Small intestine (tissue), 7 donors: ENCODE measurements around the gene MUC5B. TPM values are rescaled to one million over a fixed set of nuclear protein-coding genes. Genes with fewer than 3 reads are reported as not detected.
A peak's percentile ranks its signal among the peaks of the same experiment; 100 is the strongest.
"Not testable (repeated sequence)": the region's sequence is repeated elsewhere in the genome, so short reads cannot be mapped to it uniquely, and the experiment has no call there.

Experiments used
- DNase-seq, 2 donors: peaks; one replicate each; pipeline versions ENCODE4 v3.0.0 to v3.0.0-alpha.2; 2013
- FAIRE-seq: peaks from 2 replicates; lab custom pipeline; 2012; peaks lifted over from hg19 to GRCh38; lab: Jason Lieb, UNC
- H3K27ac ChIP-seq, 3 donors: one replicate each; pipeline ENCODE4 v1.5.1; 2013; ENCODE audit warnings: low read length in 2 of 3, mild to moderate bottlenecking in 2 of 3, control low read depth in 1 of 3, inconsistent platforms in 1 of 3, low read depth in 1 of 3, moderate library complexity in 1 of 3
- H3K27me3 ChIP-seq, 3 donors: one replicate each; pipeline ENCODE4 v1.6.1; 2013; ENCODE audit warnings: low read length in 3 of 3, inconsistent platforms in 1 of 3; ENCODE audit not compliant: control insufficient read depth in 3 of 3, insufficient read depth in 3 of 3
- H3K36me3 ChIP-seq, 3 donors: one replicate each; pipeline ENCODE4 v1.6.1; 2013; ENCODE audit warnings: low read length in 3 of 3, inconsistent platforms in 1 of 3, low read depth in 1 of 3, mild to moderate bottlenecking in 1 of 3, moderate library complexity in 1 of 3; ENCODE audit not compliant: control insufficient read depth in 3 of 3, insufficient read depth in 2 of 3
- H3K4me1 ChIP-seq, 3 donors: one replicate each; pipeline ENCODE4 v1.6.1; 2013; ENCODE audit warnings: low read length in 2 of 3, inconsistent platforms in 1 of 3, low read depth in 1 of 3, mild to moderate bottlenecking in 1 of 3, moderate library complexity in 1 of 3; ENCODE audit not compliant: control insufficient read depth in 3 of 3, insufficient read depth in 2 of 3
- H3K4me3 ChIP-seq, 3 donors: one replicate each; pipeline ENCODE4 v1.5.1; 2013; ENCODE audit warnings: low read length in 3 of 3, control low read depth in 1 of 3, inconsistent platforms in 1 of 3, low read depth in 1 of 3, mild to moderate bottlenecking in 1 of 3, moderate library complexity in 1 of 3
- H3K9me3 ChIP-seq, 2 donors: one replicate each; pipeline ENCODE4 v1.6.1; 2013; ENCODE audit warnings: low read depth in 1 of 2, low read length in 1 of 2; ENCODE audit not compliant: control insufficient read depth in 2 of 2, insufficient read depth in 1 of 2
- WGBS, 3 donors: extraction: QIAGEN DNeasy Blood & Tissue Kit; methylation state at CpG; one replicate each; pipeline ENCODE4 v1.1.7; 2013; 5-methylcytosine and 5-hydroxymethylcytosine counted together
- polyA plus RNA-seq, 4 donors: library from polyadenylated mRNA; stranded (reverse) in 3 of 4; unstranded in 1 of 4; fragments of 200-250 nt in 3 of 4; fragments of 120-200 nt in 1 of 4; gene quantifications; one replicate each; pipeline versions ENCODE4 v1.2.1 to v1.2.3, GENCODE V29; 2013
- donor health status: healthy with polysubstance abuse.
- donor health status: control.
- donor health status: control.
- donor health status: Bipolar disorder and iron deficiency.
- donor health status: healthy.

The MUC5B gene
- polyA plus RNA-seq, 4 donors: 0.04 to 2.4 TPM; not detected in 2

DNA sequence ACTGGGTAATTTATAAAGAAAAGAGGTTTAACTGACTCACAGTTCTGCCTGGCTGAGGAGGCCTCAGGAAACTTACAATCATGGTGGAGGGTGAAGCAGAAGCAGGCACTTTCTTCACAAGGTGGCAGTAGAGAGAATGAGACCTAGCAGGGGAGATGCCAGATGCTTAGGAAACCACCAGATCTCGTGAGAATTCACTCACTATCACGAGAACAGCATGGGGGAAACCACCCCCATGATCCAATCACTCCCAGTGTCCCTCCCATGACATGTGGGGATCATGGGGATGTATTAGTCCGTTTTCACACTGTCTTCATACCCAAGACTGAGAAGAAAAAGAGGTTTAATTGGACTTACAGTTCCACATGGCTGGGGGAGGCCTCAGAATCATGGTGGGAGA is 41.6 kb downstream of the MUC5B start:
- H3K4me3 ChIP-seq, FAIRE-seq, H3K27ac ChIP-seq, H3K36me3 ChIP-seq, H3K27me3 ChIP-seq: not testable (repeated sequence)
- 21 to 33% (median 27%) methylated on average over 3 of the region's 3 CpGs for WGBS, 3 donors
- peak; percentile 51 to 71 for DNase-seq
- Histone ChIP-seq H3K4me1 (peaks cover 0 to 14% (median 6%) of the 10 kb centered on the region in 3 donors), H3K9me3 (peaks cover 0 to 14% of the 10 kb centered on the region in 2 donors)

DNA sequence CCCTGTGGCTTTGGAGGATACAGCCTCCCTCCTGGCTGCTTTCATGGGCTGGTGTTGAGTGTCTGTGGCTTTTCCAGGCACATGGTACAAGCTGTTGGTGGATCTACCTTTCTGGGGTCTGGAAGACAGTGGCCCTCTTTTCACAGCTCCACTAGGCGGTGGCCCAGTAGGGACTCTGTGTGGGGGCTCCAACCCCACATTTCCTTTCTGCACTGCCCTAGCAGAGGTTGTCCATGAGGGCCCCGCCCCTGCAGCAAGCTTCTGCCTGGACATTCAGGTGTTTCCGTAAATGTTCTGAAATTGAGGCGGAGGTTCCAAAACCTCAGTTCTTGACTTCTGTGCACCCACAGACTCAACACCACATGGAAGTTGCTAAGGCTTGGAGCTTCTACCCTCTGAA is 42.6 kb downstream of the MUC5B start:
- H3K9me3 ChIP-seq: peaks cover 0 to 16% of the 10 kb centered on the region in 2 donors
- DNase-seq, H3K27ac ChIP-seq, H3K36me3 ChIP-seq, H3K27me3 ChIP-seq, FAIRE-seq, H3K4me3 ChIP-seq: not testable (repeated sequence)
- 94 to 95% (median 94%) methylated on average over 4 of the region's 4 CpGs for WGBS, 3 donors
- H3K4me1 ChIP-seq: peaks cover 0 to 14% (median 6%) of the 10 kb centered on the region in 3 donors

DNA sequence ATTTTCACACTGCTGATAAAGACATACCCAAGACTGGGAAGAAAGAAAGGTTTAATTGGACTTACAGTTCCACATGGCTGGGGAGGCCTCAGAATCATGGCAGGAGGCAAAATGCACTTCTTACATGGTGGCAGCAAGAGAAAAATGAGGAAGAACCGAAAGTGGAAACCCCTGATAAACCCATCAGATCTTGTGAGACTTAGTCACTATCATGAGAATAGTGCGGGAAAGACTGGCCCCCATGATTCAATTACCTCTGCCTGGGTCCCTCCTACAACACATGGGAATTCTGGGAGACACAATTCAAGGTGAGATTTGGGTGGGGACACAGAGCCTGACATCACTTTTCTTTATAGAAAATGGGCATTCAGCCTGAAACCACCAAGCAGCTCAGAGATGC is 44.1 kb downstream of the MUC5B start:
- H3K4me3 ChIP-seq, DNase-seq, FAIRE-seq, H3K36me3 ChIP-seq, H3K27me3 ChIP-seq, H3K27ac ChIP-seq: not testable (repeated sequence)
- WGBS, 3 donors: 77 to 86% (median 81%) methylated on average over 2 of the region's 2 CpGs
- peaks cover 0 to 17% (median 4%) of the 10 kb centered on the region in 3 donors for H3K4me1 ChIP-seq
- peaks cover 0 to 16% of the 10 kb centered on the region in 2 donors for H3K9me3 ChIP-seq

DNA sequence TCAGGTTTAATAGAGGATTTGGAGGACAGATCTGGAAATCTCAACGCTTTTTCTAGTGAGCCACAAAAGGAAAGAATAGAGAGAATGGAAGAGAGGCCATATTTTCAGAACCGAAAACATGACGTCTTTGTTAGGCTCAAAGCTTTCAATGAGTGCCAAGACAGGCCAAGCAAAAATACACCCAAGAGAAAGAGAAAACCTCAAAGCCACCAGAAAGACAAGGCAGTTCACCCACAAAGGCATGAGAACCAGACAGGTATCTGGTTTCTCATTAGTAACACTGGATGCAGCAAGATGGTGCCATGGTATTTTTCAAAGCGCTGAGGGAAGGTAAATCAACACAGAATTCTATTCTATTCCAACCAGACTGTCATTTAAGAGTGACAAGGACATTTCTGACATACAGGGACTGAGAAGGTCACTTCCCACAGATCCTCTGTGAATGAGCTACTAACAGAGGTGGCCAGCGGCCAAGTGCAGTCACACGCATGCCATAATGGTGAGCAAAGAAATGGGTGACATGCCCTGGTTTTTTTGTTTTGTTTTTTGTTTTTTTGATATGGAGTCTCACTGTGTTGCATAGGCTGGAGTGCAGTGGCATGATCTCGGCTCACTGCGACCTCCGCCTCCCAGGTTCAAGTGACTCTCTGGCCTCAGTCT is 44.7 kb downstream of the MUC5B start:
- 91 to 95% (median 93%) methylated on average over 9 of the region's 9 CpGs for WGBS, 3 donors
- H3K4me1 ChIP-seq: peaks cover 0 to 13% (median 0%) of the 10 kb centered on the region in 3 donors
- no peak for DNase-seq
- no peak for FAIRE-seq
- H3K9me3 ChIP-seq: peaks cover 0 to 16% of the 10 kb centered on the region in 2 donors
- H3K27ac ChIP-seq: no peak overlapping the region
- peaks cover 0 to 9% (median 0%) of the 10 kb centered on the region in 3 donors for H3K36me3 ChIP-seq
- H3K27me3 ChIP-seq: no peaks in the 10 kb centered on the region
- H3K4me3 ChIP-seq: no peak overlapping the region

DNA sequence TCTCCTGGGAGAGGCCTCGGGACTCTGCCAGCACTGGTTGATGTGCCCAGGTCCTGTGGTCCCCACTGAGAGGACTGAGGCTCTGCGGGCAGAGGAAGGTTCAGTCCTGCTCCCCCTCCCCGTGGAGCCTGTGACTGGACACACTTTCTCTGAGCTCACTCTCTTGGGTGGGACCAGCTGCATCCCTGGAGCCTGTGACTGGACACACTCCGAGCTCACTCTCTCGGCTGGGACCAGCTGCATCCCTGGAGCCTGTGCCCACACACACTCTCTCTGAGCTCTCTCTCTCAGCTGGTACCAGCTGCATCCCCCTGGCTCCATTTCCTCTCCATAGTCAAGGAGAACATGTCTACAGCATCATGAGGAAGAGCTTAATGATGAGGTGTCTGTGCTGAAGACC is 47.1 kb downstream of the MUC5B start:
- Histone ChIP-seq H3K4me1 (peaks cover 0 to 6% (median 0%) of the 10 kb centered on the region in 3 donors), H3K4me3 (no peak overlapping the region), H3K36me3 (peaks cover 0 to 26% (median 0%) of the 10 kb centered on the region in 3 donors), H3K27me3 (no peaks in the 10 kb centered on the region), H3K9me3 (peaks cover 0 to 15% of the 10 kb centered on the region in 2 donors), H3K27ac (no peak overlapping the region)
- WGBS, 3 donors: 78 to 86% (median 83%) methylated on average over 5 of the region's 5 CpGs
- FAIRE-seq (no peak), DNase-seq (no peak)

DNA sequence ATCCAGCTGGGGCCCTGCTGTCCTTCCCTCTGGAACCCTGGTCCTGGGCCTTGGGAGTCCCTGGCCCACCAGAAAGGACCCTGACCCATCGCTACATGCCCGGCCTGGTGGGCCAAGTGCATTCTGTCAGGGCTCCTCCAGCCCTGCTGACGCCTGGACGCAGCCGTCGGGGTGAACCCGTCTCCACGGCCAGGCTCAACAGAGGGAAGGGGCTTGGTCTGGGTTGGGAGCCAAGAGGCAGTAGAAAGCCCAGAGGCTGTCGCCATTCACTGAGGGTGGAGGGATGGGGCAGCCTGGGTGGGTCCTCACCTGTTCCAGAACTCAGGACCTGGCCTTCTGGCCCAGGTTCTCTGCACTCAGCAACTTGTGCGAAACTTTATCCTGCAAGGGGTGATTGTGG is 47.6 kb downstream of the MUC5B start:
- H3K27me3 ChIP-seq: no peaks in the 10 kb centered on the region
- WGBS, 3 donors: 88 to 92% (median 91%) methylated on average over 10 of the region's 10 CpGs
- no peak for DNase-seq
- no peak overlapping the region for H3K4me3 ChIP-seq
- no peak for FAIRE-seq
- H3K4me1 ChIP-seq: peaks cover 0 to 6% (median 0%) of the 10 kb centered on the region in 3 donors
- H3K9me3 ChIP-seq: peaks cover 0 to 10% of the 10 kb centered on the region in 2 donors
- peaks cover 0 to 31% (median 0%) of the 10 kb centered on the region in 3 donors for H3K36me3 ChIP-seq
- no peak overlapping the region for H3K27ac ChIP-seq

DNA sequence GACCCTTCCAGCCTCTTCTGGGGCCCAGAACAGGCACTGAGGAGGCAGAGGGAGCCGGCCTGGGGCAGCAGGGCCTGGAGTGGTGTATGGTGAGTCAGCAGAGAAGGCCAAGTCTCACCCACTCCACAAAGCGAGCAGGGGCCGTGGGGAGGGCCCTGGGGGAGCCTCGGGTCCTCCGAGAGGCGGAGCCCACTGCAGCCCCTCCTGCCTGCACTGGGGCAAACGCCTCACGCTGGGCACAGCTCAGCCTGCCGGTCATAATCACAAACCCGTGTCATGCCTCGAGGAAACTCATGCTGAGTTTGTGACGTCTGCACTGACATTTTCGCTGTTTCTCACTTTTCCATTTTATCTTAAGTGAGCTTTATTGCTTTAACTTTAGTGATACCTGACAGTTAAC is 48.1 kb downstream of the MUC5B start:
- Histone ChIP-seq H3K4me1 (peaks cover 0 to 6% (median 0%) of the 10 kb centered on the region in 3 donors), H3K9me3 (peaks cover 0 to 6% of the 10 kb centered on the region in 2 donors), H3K36me3 (peaks cover 0 to 35% (median 3%) of the 10 kb centered on the region in 3 donors), H3K4me3 (no peak overlapping the region), H3K27ac (no peak overlapping the region), H3K27me3 (no peaks in the 10 kb centered on the region)
- 60 to 77% (median 62%) methylated on average over 11 to 13 of the region's 13 CpGs for WGBS, 3 donors
- peak in 1 of 2 donors; percentile 48 for DNase-seq
- no peak for FAIRE-seq

DNA sequence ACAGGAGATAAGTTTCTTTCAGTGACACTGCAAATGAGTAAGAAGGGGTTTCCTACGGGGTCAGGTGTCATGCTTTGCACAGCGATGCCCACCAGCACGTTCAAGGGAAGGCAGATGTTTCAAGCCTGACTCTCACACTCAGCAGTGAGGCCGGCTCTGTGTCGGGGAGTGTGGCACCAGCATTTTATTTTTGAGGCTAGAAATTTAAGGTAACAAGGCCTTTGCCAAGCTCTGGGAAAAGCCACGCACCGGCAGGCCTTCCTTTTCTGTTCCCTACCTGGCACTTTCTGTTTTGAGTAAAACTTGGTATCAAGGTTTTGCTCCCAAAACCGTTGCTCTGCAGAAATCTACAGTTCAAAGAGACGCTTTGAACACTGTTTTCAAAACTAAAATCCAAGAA is 48.5 kb downstream of the MUC5B start:
- FAIRE-seq: no peak

More for the DNA sequence above, 48.5 kb downstream of the MUC5B start:
- Histone ChIP-seq H3K4me3 (no peak overlapping the region), H3K9me3 (peaks cover 0 to 6% of the 10 kb centered on the region in 2 donors), H3K4me1 (peaks cover 0 to 6% (median 0%) of the 10 kb centered on the region in 3 donors), H3K27me3 (no peaks in the 10 kb centered on the region), H3K36me3 (peaks cover under 1 to 39% (median 3%) of the 10 kb centered on the region in 3 donors), H3K27ac (no peak overlapping the region)
- 80 to 85% (median 81%) methylated on average over 9 of the region's 9 CpGs for WGBS, 3 donors
- DNase-seq: no peak
